GM18858 (cell line): ENCODE measurements around the gene KRTAP5-5.
"Not testable (repeated sequence)": the region's sequence is repeated elsewhere in the genome, so short reads cannot be mapped to it uniquely, and the experiment has no call there.

Experiments
- ATAC-seq: cut with Tn5 transposase; IDR thresholded peaks from one replicate; pipeline ENCODE4 v1.9.1; 2021; ENCODE audit not compliant: unreplicated experiment

Gene KRTAP5-5, protein sequence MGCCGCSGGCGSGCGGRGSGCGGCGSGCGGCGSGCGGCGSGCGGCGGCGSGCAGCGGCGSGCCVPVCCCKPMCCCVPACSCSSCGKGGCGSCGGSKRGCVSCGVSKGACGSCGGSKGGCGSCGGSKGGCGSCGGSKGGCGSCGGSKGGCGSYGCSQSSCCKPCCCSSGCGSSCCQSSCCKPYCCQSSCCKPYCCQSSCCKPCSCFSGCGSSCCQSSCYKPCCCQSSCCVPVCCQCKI

DNA sequence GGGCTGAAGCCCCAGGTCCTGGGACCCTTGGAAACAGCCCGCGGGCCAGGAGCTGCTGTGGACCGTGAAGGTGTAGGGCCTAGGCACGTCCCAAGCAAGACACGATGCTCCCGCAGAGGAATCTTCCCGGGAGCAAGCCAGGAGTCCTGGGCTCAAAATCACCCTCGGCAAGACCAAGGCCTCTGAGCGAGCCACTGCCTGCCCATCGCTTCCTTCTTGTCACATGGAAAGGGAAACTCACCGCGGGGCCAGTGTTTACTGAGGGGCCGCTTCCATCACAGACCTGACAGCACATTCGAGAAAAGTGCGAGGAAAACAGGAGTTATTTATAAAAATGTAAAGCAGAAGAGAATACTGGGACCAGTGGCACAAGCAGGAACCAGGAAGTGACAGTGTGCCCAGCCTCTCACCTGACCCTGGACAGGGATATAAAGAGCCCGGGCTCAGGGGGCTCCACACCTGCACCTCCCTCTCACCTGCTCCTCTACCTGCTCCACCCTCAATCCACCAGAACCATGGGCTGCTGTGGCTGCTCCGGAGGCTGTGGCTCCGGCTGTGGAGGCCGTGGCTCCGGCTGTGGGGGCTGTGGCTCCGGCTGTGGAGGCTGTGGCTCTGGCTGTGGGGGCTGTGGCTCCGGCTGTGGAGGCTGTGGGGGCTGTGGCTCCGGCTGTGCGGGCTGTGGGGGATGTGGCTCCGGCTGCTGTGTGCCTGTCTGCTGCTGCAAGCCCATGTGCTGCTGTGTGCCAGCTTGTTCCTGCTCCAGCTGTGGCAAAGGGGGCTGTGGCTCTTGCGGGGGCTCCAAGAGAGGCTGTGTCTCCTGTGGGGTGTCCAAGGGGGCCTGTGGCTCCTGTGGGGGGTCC, at the start of gene KRTAP5-5:
Gene KRTAP5-5, plus strand, starts transcription at position 450 of the 860 bp plus-strand sequence. Its CDS starts 66 bp downstream, at position 516.
- no peak for ATAC-seq

DNA sequence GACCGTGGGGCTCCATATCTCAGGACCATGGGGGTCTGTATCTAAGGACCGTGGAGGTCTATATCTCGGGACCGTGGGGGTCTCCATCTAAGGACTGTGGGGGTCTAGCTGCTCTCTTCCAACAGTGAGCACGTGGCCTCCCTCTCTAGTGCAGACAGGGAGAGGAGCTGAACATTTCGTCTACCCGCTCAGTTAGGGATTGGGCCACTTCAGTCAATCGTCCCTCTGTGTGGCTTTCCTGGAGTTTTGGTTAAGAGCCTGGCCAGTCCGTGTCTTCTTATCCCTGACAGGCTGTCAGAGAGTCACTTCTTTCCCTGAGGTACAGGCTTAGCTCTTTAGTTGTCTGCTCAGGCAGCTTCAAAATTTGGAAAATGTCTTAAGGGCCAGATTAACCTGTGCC, 47.6 kb upstream of the KRTAP5-5 start:
- ATAC-seq = no peak

DNA sequence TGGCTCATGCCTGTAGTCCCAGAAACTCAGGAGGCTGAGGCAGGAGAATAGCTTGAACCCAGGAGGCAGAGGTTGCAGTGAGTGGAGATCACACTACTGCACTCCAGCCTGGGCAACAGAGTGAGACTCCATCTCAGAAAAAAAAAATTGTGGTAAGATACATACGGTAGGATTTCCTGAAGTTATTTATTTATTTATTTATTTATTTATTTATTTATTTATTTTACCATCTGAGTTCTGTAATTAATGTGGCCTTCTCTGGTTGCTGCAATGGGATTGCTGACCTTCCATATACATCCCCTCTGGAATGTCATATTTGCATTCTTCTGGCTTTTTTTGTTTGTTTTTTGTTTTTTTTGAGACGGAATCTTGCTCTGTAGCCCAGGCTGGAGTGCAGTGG, 46.7 kb upstream of the KRTAP5-5 start:
- not testable (repeated sequence) for ATAC-seq

DNA sequence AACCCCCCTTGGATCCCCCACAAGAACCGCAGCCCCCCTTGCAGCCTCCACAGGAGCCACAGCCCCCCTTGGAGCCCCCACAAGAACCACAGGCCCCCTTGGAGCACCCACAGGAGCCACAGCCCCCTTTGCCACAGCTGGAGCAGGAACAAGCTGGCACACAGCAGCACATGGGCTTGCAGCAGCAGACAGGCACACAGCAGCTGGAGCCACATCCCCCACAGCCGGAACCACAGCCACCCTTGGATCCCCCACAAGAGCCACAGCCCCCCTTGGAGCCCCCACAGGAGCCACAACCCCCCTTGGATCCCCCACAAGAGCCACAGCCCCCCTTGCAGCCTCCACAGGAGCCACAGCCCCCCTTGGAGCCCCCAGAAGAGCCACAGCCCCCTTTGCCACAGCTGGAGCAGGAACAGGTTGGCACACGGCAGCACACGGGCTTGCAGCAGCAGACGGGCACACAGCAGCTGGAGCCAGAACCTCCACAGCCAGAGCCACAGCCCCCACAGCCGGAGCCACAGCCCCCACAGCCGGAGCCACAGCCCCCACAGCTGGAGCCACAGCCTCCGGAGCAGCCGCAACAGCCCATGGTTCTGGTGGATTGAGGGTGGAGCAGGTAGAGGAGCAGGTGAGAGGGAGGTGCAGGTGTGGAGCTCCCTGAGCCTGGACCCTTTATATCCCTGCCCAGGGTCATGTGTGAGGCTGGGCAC, 44.8 kb upstream of the KRTAP5-5 start, which contains the start of gene KRTAP5-1:
Gene KRTAP5-1, minus strand, starts transcription at position 623 of the 710 bp plus-strand sequence. Its CDS starts 34 bp downstream, at position 589.
- not testable (repeated sequence) for ATAC-seq

DNA sequence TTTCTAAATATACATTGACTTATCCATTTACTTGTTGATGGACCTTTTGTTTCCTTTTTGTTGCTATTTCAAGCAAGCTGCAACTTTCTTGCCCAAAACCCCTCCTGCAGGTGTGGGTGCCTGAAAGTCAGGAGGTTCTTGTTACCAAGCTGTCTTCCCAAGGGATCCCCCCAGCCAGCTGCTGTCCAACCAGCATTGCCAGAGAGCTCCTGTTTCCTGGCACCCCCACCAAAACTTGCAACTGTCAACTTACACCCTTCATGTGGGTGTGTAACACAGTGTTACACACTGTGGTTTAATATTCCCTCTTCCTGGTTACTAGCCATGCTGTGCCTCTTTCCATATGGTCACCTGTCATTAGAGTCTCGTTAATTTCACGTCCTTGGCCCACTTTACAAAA, 42.9 kb upstream of the KRTAP5-5 start:
- ATAC-seq = no peak

DNA sequence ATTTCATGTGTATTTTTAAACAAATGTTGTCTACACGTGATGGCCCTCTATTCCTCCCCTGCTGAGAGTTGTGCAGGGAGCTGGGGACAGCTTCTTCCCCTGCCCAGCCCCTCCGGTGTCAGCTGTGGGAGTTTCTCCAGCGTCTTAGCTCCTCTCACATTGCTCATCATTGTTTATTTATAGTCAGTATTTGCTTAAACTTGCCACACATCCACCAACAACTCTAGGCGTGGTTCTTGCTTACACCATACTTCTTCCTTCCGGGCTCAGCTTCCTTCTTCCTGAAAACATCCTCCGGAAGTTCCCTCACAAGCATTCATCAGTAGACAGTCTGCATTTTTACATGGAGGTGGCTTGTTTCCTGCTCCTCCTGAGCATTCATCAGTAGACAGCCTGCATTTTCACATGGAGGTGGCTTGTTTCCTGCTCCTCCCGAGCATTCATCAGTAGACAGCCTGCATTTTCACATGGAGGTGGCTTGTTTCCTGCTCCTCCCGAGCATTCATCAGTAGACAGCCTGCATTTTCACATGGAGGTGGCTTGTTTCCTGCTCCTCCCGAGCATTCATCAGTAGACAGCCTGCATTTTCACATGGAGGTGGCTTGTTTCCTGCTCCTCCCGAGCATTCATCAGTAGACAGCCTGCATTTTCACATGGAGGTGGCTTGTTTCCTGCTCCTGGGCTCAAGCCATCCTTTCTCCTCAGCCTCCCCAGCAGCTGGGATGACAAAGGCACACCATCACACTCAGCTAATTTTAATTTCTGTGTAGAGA, 40.2 kb upstream of the KRTAP5-5 start:
- ATAC-seq = not testable (repeated sequence)

DNA sequence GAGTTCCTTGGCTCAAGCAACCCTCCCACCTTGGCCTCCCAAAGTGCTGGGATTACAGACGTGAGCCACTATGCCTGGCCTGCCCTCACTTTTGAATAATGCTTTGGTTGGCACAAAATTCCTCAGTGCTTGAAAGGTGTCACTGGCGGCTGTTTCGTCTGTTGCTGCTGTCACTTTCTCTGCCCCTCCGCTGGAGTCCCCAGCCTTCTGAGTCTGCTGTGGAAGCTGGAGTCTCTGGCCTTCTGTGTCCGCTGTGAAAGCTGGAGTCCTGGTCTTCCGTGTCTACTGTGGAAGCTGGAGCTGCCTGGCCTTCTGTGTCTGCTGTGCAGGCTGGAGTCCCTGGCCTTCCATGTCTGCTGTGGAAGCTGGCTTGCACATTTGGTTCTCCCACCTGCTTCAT, 39.6 kb upstream of the KRTAP5-5 start:
- ATAC-seq = no peak

DNA sequence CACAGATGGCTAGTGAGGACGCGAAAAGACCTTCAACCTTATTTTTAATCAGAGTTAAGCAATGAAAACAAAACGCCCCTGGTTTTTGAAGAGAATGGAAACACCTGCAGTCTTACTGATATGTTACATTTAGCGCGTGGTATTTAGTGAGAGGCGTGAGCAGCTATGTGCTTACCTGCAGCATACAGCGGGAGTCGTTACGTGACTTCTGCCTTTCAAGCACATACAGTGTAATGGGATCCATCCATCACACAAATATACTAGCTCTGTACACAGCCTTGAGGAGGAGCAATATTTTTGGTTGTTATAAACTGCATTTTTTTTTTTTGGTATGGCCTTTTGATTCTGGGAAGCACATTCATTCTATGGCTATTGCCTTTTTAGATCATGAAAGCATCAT, 36.9 kb upstream of the KRTAP5-5 start:
- no peak for ATAC-seq

DNA sequence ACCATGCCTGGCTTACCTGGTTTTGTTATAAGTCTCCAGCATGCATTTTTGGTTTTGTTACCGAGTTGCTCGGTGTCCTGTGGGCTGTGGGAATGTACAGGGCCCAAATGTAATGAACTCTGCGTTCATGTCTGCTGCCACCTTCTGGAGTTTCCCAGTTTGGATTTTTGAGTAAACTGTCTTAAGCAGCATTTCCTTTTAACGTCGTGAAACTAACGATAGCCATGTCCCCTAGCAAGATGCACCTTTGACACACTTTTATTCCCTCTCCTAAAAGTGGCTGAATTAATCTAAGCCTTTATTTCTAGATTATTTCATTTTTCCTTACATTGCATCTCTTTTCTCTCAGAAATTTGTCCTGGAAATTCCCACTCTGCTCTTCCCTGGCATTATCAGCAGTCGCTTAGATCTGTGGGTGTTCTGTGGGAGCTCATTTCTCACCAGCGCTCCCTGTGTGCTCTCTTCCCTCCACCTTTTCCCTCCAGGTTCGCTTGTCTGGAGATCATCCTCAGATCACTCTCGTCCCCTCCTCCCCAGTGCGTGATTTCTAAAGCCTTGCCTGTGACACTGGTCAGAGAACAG, 33.5 kb upstream of the KRTAP5-5 start:
- not testable (repeated sequence) for ATAC-seq

DNA sequence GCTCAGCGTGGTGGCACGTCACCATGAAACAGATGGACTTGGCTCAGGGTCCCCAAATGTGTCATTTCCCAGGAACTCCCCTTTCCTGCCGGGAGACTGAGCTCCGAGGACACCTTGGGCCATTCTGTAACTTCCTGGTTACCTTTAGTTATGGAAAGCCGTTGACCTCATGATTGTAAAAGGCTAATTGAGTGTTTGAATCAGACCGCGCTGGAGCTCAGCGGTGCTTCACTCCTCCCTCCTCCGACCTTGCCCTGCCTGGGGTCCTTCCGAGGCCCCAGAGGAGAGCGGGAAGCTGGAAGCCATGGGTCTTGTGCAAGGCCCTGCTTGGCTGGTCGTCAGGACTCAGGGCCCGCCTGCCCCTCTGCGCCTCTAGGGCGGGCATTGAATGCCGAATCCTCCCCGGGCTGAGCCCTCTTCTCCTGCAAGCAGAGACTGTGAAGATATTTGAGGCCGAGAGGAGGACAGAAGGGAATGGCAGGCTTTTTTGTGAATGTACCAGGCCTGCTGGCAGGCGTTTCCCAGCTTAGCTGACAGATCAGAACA, 32.9 kb upstream of the KRTAP5-5 start:
- not testable (repeated sequence) for ATAC-seq

DNA sequence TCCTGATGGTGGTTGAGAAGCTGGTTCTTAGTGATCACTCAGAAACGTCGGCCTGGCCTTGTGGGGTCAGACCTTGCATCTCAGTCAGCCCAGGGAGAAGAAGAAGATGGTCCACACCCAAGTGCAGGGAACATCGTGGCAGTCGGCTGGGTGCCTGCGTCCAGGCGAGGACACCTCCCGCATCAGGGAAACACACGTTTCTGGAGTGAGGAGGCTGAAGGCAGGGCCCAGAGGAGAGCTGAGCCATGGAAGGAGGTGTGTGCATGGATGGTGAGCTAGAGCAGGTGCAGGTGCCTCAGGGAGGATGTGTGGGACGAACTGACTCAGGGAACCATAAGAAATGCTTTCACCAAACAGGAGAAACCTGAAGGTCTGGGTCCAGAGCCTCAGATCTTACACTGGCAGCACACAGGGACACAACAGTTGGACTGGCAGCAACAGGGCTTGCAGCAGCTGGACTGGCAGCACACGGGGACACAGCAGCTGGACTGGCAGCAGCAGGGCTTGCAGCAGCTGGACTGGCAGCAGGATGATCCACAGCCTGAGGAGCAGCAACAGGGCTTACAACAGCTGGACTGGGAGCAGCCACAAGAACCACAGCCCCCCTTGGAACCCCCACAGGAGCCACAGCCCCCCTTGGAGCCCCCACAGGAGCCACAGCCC, 32.1 kb upstream of the KRTAP5-5 start:
- ATAC-seq = no peak

DNA sequence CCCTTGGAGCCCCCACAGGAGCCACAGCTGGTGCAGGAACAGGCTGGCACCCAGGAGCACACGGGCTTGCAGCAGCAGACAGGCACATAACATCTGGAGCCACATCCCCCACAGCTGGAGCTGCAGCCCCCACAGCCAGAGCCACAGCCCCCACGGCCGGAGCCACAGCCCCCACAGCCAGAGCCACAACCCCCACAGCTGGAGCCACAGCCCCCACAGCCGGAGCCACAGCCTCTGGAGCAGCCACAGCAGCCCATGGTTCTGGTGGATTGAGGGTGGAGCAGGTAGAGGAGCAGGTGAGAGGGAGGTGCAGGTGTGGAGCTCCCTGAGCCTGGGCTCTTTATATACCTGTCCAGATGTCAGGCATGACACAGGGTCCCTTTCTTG, 31.6 kb upstream of the KRTAP5-5 start, which contains the start of gene KRTAP5-2:
Gene KRTAP5-2, minus strand, starts transcription at position 301 of the 387 bp plus-strand sequence. Its CDS starts 44 bp downstream, at position 257.
- no peak for ATAC-seq

DNA sequence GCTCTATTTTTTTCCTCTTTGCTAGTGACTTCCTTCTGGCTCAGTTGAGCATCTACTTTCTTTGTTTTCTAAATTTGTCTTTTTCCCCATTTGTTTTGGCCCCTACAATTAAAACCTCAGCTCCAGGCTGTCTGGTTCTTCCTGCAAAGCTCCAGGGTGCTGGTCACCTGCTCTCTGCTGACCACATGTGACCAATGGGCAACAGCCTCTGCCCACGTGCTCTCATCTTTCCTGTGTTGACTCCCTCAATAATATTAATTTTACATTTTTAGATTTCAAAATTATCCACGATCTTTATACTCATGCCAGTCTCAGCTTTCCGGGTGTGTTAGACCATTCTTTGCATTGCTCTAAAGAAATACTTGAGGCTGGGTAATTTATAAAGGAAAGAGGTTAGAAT, 31.2 kb upstream of the KRTAP5-5 start:
- ATAC-seq = not testable (repeated sequence)

DNA sequence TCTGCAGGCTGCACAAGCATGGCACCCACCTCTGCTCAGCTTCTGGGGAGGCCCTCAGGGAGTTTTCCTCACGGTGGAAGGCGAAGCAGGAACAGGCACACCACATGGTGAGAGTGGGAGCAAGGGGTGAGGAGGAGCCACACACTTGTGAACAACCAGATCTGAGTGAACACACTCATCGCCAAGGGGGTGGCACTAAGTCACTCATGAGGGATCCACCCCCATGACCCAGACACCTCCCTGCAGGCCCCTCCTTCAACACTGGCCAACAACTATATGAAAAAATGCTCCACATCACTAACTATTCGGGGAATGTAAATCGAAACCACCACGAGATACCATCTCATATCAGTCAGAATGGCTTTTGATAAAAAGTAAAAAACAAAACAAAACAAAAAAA, 30.8 kb upstream of the KRTAP5-5 start:
- no peak for ATAC-seq

DNA sequence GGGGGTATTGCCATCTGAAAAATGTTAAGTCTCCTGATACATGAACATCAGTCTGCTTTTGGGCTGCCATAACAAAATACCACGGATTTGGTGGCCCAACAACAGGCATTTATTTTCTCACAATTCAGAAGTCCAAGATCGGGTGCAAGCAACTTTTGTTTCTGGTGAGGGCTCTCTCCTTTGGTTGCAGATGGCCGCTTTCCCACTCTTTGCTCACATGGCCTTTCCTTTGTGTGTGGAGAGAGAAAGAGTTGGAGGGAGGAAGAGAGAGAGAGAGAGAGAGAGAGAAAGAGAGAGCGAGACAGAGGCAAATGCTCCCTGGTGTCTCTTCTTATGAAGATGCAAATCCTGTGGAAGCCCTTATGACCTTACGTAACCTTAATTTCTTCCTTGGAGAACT, 28.9 kb upstream of the KRTAP5-5 start:
- ATAC-seq = no peak

DNA sequence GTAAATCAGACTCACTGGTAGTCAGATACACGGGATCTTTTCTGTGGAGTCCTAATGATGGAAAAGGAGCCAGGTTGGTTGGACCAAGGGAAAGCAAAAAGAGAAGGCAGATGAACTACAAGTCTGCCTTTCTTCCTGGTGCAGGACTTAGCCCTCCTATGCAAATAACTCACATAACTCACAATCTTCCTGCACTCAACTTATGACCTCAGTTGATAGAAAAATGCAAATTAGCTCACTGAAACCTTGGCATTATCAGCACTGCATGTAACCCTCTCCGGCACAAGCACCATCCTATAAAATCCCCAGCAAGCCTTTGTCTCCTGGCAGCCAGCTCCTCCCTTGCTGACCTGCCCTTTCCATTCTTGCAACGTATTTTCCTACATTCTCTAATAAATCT, 27.9 kb upstream of the KRTAP5-5 start:
- not testable (repeated sequence) for ATAC-seq

DNA sequence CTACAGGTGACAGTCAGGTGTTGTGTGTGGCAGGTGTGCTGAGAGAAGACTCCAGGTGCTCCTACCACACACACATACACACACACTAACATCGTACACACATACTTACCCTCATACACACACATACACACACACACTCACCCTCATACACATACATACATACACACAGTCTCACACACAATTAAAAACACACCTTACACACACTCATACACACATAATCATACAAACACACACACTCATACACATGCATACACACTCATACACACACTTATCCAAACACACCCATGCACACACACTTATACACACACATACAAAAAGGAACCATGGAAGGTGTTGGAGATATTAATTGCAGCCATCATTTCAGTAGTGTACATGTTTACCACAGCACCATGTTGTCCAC, 25.9 kb upstream of the KRTAP5-5 start:
- ATAC-seq = no peak

DNA sequence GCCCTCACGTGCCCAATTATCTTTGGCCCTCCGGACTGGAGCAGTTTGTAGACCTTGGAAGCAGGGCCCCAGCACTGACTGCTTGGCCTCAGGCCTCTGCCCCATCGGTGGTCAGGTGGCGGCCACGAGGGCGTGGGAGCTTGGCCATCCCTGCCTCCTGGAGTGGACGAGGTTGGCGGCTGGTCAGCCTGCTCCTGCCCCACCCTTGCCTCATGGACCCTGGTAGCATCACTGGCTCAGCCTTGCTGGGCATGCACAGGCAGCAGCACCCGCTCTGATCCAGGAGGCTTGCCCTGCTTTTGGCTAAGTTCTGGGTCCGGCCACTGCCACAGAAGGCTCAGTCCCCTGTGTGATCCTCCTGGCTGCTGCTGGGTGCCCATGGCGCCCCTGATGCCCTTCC, 25.4 kb upstream of the KRTAP5-5 start:
- ATAC-seq = no peak

DNA sequence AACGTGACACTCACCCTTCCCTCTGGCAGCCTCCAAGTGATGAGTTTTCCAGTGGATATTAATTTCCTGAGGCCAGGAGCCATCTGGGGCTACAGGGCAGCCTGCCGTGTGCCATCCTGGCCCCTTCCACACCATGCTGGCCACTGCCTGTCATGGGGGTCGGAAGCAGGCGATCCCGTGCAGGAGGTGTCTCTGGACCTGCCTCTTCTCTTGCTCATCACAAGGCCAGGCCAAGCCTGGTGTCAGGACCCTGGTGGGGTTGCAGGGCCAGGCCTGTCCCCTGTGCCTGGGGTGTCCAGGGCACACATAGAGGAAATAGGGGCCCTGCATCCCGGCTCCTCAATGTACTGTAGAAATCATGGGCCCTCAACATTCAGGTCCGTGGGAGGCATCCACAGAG, 24.9 kb upstream of the KRTAP5-5 start:
- no peak for ATAC-seq
